Activated CD4-positive, alpha-beta T cell treated with anti-CD3 and anti-CD28 coated beads, Interleukin-2, Interleukin-6, amounts not matched to agents 100 ng/mL and 50 ng/mL, durations not matched to agents 16 hours and 8 hours (primary cell): Measurements from ENCODE around the gene ITGBL1.

Experiments
- DNase-seq: peaks from one replicate; pipeline ENCODE4 v3.0.0-alpha.2; 2020

Gene ITGBL1

DNA sequence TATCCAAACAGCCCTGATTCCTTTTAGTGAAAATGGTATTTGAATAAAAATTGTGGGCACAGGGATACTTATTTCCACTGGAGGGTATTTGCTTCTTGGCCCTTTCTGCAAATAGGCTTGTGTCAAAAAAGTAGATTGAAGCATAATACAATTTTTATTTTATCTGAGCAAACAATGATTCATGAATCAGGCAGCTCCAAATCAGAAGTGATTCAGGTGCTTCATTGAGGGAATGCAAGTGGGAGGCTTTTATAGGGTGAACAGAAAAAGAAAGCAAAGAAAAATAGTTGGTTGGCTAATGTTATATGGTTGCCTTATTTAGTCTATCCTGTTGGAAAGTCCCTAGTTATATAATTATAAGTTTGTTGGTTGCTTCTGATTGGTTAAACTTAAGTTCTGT is 117.9 kb downstream of the ITGBL1 start:
- no peak for DNase-seq

GRCh38 chr13:101572456-101572855 is 120.0 kb downstream of the ITGBL1 start:
- DNase-seq = no peak

DNA sequence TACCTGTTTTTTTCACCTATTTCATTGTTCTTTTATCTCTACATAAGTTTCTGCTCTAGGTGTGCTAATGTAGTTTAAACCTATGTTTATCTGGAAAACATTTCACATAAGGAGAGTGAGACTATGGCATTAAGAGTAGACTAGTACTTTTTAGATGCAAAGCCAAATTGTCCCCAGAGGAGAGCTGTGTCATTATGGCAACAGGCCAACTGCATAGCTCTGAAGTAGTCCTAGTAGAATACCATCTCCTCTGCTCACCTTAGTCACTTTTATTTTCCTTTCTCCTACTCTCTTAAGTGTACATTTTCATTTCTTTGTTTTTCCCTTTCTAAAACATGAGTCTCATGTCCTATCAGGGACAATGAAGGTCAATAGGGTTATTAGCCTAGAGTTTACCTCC is 123.1 kb downstream of the ITGBL1 start:
- no peak for DNase-seq

GRCh38 chr13:101576455-101576854 is 124.0 kb downstream of the ITGBL1 start:
- DNase-seq = no peak

DNA sequence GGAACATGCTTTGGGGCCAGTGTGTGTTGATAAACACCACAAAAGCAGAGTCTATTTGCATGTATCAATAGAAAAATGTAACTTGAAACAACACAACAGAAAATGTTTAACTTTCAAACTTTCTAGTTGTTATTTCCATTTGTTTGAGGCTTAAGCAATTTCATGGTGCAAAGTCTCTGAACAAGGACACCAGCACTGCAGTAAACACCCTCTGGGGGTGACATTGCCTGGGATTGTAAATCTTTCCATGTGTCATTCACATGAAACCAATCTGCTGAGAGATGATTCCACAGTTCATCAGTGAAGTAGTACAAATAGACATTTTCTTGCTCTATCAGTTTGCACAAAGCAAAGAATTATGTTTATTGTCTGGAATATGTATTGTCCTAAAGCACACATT is 124.5 kb downstream of the ITGBL1 start:
- DNase-seq = no peak

- DNase-seq = no peak
Observed at GRCh38 chr13:101579281-101579802, 126.9 kb downstream of the ITGBL1 start.

GRCh38 chr13:101584331-101584730 is 131.9 kb downstream of the ITGBL1 start:
- DNase-seq = no peak

DNA sequence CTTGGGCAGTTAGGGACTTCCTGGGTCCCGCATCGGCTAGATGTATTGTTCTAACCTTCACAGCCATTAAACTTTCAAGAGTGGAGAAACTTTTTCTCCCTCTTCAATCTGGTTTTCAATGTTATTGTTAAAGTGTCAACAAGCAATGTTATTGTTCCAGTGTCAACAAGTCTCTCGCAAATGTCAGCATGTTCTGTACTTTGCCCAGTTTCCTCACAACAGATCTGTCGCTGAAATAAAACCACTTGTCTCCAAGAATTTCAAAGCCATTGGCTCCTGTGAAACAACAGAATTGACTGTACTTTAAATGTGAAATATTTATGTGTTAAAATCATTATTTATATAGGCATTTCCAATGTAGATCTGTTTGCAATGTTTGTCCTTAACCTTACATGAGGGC is 138.0 kb downstream of the ITGBL1 start:
- no peak for DNase-seq

DNA sequence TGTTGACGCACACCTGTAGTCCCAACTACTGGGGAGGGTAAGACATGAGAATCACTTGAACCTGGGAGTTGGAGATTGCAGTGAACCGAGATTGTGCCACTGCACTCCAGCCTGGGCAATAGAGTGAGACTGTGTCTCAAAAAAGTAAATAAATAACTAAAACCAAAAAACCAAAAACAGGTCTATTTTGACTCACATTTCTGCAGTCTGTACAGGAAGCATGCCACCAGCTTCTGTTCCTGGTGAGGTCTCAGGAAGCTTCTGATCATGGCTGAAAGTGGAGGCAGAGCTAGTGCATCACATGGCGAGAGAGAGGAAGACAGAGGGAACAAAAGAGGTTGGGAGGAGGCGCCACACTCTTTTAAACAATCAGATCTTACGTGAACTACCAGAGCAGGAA is 142.5 kb downstream of the ITGBL1 start:
- DNase-seq = no peak

- DNase-seq = no peak
Observed at GRCh38 chr13:101596803-101597202, 144.3 kb downstream of the ITGBL1 start.

- DNase-seq = no peak
Observed at GRCh38 chr13:101611491-101612475, 159.3 kb downstream of the ITGBL1 start.

DNA sequence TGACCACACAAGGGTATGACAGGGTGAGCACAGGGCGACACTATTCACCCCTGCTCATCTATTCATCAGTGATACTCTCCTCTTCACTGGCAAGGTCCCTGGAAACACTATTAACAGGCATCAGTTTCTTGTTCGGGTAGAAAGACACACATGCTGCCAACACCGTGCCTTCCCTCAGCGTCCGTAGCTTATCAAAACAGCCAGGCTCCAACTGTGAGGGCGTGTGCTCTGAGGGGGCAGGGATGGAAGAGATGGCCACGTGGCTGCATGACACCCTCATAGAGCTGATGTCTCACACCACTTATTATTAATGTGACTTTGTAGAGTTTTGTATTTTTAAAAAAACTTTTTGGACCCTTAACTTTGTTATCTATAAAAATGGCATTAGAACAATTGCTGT is 160.3 kb downstream of the ITGBL1 start:
- DNase-seq = no peak

GRCh38 chr13:101614491-101614890 is 162.0 kb downstream of the ITGBL1 start:
- DNase-seq = no peak

GRCh38 chr13:101618440-101619187 is 166.1 kb downstream of the ITGBL1 start:
- no peak for DNase-seq

- DNase-seq = no peak
Observed at GRCh38 chr13:101621099-101621498, 168.6 kb downstream of the ITGBL1 start.

GRCh38 chr13:101623470-101624209 is 171.2 kb downstream of the ITGBL1 start:
- no peak for DNase-seq

DNA sequence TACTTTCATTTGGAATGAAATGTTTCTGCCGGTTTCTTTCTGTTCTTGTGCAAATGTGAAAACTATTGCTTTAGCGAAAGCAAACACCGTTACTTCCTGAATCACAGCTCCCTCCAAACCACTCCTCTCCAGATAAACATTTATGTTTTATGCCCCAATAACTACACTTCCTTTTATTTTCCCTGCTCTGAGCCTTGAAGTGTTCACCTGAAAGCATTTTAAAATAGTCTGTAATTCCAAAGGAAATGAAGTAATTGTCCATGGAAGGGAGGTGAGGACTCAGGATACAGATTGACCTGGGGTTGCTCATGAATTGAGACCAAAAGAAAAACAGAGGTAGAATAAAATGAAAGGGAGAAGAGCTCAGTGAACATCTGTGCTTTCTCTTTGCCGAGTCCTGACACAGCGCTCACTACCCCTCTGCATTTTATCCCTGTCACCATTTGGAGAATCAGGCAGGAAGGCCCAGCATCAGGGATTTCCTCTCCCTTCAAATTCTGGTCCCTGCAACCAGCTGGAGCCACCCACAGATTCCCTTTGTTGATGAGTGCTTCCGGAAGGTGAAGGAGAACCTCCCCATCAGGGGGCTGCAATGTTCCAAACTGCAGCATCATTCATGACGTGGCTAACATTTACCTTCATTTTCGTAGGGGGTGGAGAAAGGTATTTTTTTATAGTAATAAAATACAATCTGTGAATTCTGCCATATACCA is 171.9 kb downstream of the ITGBL1 start:
- no peak for DNase-seq

DNA sequence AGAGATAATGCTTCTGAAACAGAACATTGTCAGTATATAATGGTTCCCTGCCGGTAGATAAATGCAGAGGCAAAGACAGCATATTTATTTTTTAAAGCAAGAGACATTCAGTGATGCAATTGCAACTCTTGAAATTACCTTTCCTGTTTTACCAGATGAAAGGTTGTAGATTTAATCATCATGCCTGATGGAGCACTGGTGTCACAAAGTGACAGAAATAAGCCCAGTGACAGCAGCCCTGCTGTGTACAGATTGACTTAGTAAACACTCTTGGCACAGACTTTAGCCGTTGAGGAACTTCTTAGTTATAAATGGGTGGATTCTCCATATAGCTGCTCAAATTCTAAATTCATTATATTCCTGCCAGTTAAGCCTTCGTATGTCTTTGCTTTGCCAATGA is 172.5 kb downstream of the ITGBL1 start:
- peak; percentile 64 for DNase-seq

DNA sequence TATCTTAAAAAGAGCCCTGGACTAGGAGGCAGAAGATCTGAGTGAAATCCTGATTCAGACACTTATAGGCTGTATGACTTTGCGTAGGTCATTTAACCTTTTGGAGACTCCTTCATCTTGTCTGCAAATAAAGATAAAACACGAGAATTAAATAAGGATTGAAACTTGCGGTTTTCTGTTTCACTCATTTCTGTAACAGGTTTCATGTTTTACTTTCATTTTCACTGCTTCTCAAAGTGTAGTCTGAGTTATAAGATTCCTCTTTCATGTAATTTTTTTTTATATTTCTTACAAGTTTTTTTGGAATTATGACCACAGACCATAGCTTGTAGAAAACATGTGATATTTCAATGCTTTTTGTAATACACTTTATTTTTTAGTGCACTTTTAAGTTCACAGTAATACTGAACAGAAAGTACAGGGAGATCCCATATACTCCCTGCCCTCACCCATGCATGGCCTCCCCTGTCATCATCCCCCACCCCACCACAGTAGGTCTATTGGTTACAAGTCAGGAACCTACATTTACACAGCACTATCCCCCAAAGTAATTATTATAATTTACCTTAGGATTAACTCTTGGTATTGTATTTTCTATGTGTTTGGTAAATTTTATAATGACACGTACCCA is 174.6 kb downstream of the ITGBL1 start:
- peak; percentile 72 for DNase-seq

DNA sequence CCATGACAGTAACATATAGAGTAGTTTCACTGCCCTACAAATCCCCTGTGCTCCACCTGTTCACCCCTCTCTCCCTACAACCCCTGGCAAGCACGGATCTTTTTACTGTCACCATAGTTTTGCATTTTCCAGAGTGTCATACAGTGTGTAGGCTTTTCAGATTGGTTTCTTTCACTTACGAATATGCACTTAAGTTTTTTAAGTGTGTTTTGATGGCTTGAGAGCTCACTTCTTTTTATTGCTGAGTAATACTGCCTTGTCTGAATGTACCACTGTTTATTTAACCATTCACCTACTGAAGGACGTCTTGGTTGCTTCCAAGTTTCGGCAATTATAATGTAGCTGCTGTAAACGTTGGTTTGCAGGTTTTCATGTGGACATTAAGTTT is 175.1 kb downstream of the ITGBL1 start:
- no peak for DNase-seq

GRCh38 chr13:101628900-101629299 is 176.4 kb downstream of the ITGBL1 start:
- DNase-seq = no peak

- no peak for DNase-seq
Observed at GRCh38 chr13:101631395-101631794, 178.9 kb downstream of the ITGBL1 start.
